Left lung (tissue), 10 donors: ENCODE measurements around the gene ALK. TPM values are rescaled to one million over a fixed set of nuclear protein-coding genes. Genes with fewer than 3 reads are reported as not detected.

ENCODE experiments used
- ATAC-seq: fragments of 200-7000 bp; cut with Tn5 transposase; one replicate; pipeline ENCODE4 v1.9.1; 2020; ENCODE audit warnings: moderate library complexity
- DNase-seq, 4 donors: peaks; one replicate each; pipeline ENCODE4 v3.0.0-alpha.2; 2013 to 2020
- H3K27ac ChIP-seq, 2 donors: fragments of 200-600 bp; sonication (generic) in 1 of 2; one replicate each; pipeline versions ENCODE4 v1.5.0 to v1.8.0; 2020 to 2021
- H3K27me3 ChIP-seq, 2 donors: fragments of 200-600 bp; sonication (generic) in 1 of 2; one replicate each; pipeline versions ENCODE4 v1.5.0 to v1.8.0; 2020 to 2021
- H3K36me3 ChIP-seq, 2 donors: fragments of 200-600 bp; sonication (generic) in 1 of 2; one replicate each; pipeline versions ENCODE4 v1.5.0 to v1.8.0; 2020 to 2021
- H3K4me1 ChIP-seq, 2 donors: fragments of 200-600 bp; one replicate each; pipeline ENCODE4 v1.8.0; 2021
- H3K4me3 ChIP-seq, 2 donors: fragments of 200-600 bp; sonication (generic) in 1 of 2; one replicate each; pipeline versions ENCODE4 v1.5.0 to v1.8.0; 2020 to 2021; ENCODE audit warnings: mild to moderate bottlenecking in 1 of 2
- H3K9me3 ChIP-seq, 2 donors: fragments of 200-600 bp; sonication (generic) in 1 of 2; one replicate each; pipeline versions ENCODE4 v1.5.0 to v1.8.0; 2020 to 2021
- intact Hi-C, 2 donors: fragments of 100-400 bp; cut with DNase I; formaldehyde crosslinking; loops; one replicate each; pipeline versions ENCODE4 v1.11.2 to v1.14.2; 2022
- polyA plus RNA-seq, 6 donors: library from polyadenylated mRNA; unstranded; fragments of 120-200 nt; gene quantifications; one replicate each; pipeline ENCODE4 v1.2.1, GENCODE V29; 2013; ENCODE audit not compliant: insufficient read length in 6 of 6
- total RNA-seq, 2 donors: library from RNA; stranded (reverse); fragmentation: NEBNext Ultra II Directional; extraction: Animal tissue kit (Norgen Biotek cat#: 25700); gene quantifications; one replicate each; pipeline ENCODE4 v1.2.1, GENCODE V29; 2021
- TF ChIP-seq, protein P1 (sequence below), 2 donors: fragments of 200-600 bp; sonication (generic) in 1 of 2; IDR thresholded peaks; one replicate each; pipeline versions ENCODE4 v1.5.0 to v1.8.0; 2021; ENCODE audit warnings: antibody characterized with exemption in 2 of 2
- donor health status: DM: no; HTN: yes; CAD: no.
- donor health status: DM: no; HTN: no; CAD: no.

ALK gene
- total and polyA plus RNA-seq, 8 donors = 0.06 to 0.70 (median 0.12) TPM; not detected in 2

DNA sequence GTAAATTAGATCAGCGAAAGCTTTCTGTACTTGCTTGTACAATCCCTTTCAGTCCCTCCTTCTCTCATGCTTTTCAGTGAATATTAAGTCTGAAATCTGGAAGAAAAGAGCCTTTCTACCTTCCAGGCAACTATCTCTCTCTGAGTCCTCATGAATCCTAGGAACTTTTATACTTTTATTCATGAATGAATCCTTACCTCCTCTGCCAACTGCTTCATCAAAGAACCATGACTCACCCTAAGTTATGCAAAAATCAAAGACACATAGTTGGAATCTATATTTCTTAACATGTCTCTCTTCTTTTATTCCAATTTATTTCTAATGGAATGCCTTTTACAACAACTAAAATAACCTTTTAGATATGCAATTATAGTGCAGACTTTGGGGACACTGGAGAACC is 412.0 kb downstream of the ALK start:
- TF ChIP-seq, protein P1, sequence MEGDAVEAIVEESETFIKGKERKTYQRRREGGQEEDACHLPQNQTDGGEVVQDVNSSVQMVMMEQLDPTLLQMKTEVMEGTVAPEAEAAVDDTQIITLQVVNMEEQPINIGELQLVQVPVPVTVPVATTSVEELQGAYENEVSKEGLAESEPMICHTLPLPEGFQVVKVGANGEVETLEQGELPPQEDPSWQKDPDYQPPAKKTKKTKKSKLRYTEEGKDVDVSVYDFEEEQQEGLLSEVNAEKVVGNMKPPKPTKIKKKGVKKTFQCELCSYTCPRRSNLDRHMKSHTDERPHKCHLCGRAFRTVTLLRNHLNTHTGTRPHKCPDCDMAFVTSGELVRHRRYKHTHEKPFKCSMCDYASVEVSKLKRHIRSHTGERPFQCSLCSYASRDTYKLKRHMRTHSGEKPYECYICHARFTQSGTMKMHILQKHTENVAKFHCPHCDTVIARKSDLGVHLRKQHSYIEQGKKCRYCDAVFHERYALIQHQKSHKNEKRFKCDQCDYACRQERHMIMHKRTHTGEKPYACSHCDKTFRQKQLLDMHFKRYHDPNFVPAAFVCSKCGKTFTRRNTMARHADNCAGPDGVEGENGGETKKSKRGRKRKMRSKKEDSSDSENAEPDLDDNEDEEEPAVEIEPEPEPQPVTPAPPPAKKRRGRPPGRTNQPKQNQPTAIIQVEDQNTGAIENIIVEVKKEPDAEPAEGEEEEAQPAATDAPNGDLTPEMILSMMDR (IDR thresholded peaks at IDR 0.05) = no peak
- Histone ChIP-seq H3K36me3 (no peaks in the 10 kb centered on the region), H3K27me3 (no peaks in the 10 kb centered on the region), H3K27ac (no peak overlapping the region), H3K4me1 (no peaks in the 10 kb centered on the region), H3K9me3 (peaks cover 0 to 8% of the 10 kb centered on the region in 2 donors), H3K4me3 (no peak overlapping the region)
- no peak for DNase-seq
- no peak for ATAC-seq
- intact Hi-C loops = no loop called here

DNA sequence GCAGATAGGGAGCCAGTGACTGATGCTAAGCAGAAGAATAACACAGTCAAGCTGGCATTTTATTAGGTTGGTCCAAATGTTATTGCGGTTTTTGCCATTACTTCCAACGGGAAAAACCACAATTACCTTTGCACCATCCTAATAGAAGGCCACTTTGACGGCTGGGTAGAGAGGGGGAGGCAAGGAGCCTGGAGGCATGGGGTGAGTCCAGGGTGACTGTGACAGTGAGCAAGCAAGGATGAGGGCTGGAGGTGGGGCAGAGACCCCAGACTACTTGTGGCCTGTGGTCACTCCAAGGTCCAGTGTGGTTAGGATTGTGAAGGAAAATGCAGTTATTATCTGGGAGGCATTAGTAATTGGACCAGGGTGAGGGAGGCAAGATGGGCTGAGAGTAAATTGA is 416.6 kb downstream of the ALK start:
- no peaks in the 10 kb centered on the region for H3K27me3 ChIP-seq
- H3K9me3 ChIP-seq = no peaks in the 10 kb centered on the region
- no peak overlapping the region for H3K27ac ChIP-seq
- intact Hi-C loops = no loop called here
- TF ChIP-seq, protein P1 (IDR thresholded peaks at IDR 0.05) = no peak
- H3K4me1 ChIP-seq = no peaks in the 10 kb centered on the region
- ATAC-seq (no peak), DNase-seq (no peak)
- H3K4me3 ChIP-seq = no peak overlapping the region
- H3K36me3 ChIP-seq = no peaks in the 10 kb centered on the region

DNA sequence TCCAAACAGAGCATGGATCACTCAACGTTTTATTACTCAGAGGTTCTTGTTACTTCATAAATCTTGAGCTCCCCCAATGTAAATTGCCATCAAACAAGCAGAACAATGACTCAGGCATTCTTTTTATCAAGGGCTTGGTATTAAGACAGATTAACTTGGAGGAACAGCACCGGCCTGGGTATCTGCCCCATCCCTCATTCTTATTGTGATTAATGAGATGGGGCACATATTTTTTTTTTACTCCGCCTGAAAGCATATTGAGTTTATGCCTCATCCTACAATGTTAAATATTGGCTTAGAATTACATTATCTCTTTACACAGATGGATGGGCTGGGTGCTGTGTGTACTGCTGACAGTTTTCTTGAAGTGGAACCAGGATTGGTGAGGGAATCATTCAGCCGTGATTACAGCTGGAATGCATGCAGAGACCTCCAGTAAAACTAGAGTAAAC is 418.9 kb downstream of the ALK start:
- H3K4me3 ChIP-seq = no peak overlapping the region
- intact Hi-C loops = no loop called here
- H3K27ac ChIP-seq = no peak overlapping the region
- H3K4me1 ChIP-seq = no peaks in the 10 kb centered on the region
- H3K27me3 ChIP-seq = no peaks in the 10 kb centered on the region
- no peaks in the 10 kb centered on the region for H3K36me3 ChIP-seq
- no peak for DNase-seq
- TF ChIP-seq, protein P1 (IDR thresholded peaks at IDR 0.05) = no peak
- peak; percentile 21 for ATAC-seq
- H3K9me3 ChIP-seq = no peaks in the 10 kb centered on the region

DNA sequence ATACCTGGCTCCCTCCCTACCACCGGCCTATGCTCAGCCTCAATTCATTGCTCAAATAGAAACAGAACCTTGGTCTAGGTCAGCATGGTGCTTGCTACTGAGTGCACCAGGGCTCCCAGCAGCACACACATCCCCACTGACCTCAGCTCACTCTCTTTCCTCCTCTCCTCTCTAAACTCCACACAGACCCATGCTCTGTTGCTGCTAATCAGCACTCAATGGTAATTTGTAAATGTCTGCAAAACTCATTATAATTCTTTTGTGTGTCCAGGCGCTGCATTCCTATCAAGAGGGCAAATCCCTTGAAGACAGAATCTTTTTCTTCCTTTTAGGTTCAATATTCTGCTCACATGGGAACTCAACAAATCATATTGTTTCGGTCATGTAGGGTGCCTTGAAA is 424.0 kb downstream of the ALK start:
- H3K27me3 ChIP-seq = no peaks in the 10 kb centered on the region
- ATAC-seq = no peak

DNA sequence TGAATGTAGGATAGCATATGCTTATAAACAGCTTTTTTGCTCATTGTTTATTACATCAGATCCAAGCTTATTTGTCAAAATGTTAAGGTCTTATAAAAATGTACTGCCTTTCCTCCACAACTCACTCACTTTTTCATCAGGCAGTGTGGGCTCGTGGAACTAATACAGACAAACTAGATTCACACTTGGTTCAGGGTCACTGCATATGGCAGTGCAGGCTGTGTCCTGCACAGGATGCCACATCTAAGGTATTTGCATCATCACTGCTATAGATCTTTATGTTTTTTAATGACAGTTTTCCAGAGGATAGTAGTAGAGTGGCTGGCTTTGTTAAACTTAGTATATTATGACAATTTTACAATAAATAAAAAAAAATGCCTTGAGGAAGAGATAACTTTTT is 425.2 kb downstream of the ALK start:
- ATAC-seq = no peak
- Histone ChIP-seq H3K4me1 (no peaks in the 10 kb centered on the region), H3K36me3 (no peaks in the 10 kb centered on the region), H3K27ac (no peak overlapping the region), H3K4me3 (no peak overlapping the region), H3K27me3 (no peaks in the 10 kb centered on the region), H3K9me3 (no peaks in the 10 kb centered on the region)
- intact Hi-C loops = no loop called here
- DNase-seq = no peak
- TF ChIP-seq, protein P1 (IDR thresholded peaks at IDR 0.05) = no peak

More for the DNA sequence above, 424.0 kb downstream of the ALK start:
- H3K36me3 ChIP-seq = no peaks in the 10 kb centered on the region
- no peak overlapping the region for H3K4me3 ChIP-seq
- H3K27ac ChIP-seq = no peak overlapping the region
- H3K9me3 ChIP-seq = no peaks in the 10 kb centered on the region
- TF ChIP-seq, protein P1 (IDR thresholded peaks at IDR 0.05) = no peak
- intact Hi-C loops = no loop called here
- no peak for DNase-seq
- no peaks in the 10 kb centered on the region for H3K4me1 ChIP-seq
